NCI-H128 (cell line): Measurements from ENCODE around the gene ATOH8.
"Not testable (repeated sequence)": the region's sequence is repeated elsewhere in the genome, so short reads cannot be mapped to it uniquely, and the experiment has no call there.

ENCODE experiments used
- DNase-seq: peaks from one replicate; lab custom pipeline; 2025; ENCODE audit not compliant: unreplicated experiment; lab: John Stamatoyannopoulos, UW

The ATOH8 gene

GRCh38 chr2:85753525-85754312 is at the start of gene ATOH8:
ATOH8 (plus strand) TSS chr2:85753991; CDS start chr2:85754190, 199 bp downstream.
- DNase-seq: peak; percentile 18

GRCh38 chr2:85704038-85704437 is 49.8 kb upstream of the ATOH8 start:
- no peak for DNase-seq

- DNase-seq: no peak
Observed at GRCh38 chr2:85704800-85705679, 48.8 kb upstream of the ATOH8 start.

- no peak for DNase-seq
Observed at GRCh38 chr2:85705680-85706039, 48.1 kb upstream of the ATOH8 start.

GRCh38 chr2:85706063-85706462 is 47.7 kb upstream of the ATOH8 start:
- DNase-seq: no peak

- DNase-seq: no peak
Observed at GRCh38 chr2:85706599-85707296, 47.0 kb upstream of the ATOH8 start.

GRCh38 chr2:85707304-85707703 is 46.5 kb upstream of the ATOH8 start:
- DNase-seq: peak; percentile 21

GRCh38 chr2:85708641-85709040 is 45.1 kb upstream of the ATOH8 start:
- no peak for DNase-seq

- DNase-seq: no peak
Observed at GRCh38 chr2:85709401-85709811, 44.4 kb upstream of the ATOH8 start.

GRCh38 chr2:85710687-85711577 is 42.9 kb upstream of the ATOH8 start:
- DNase-seq: no peak

GRCh38 chr2:85711578-85712060 is 42.2 kb upstream of the ATOH8 start:
- DNase-seq: no peak

- DNase-seq: no peak
Observed at GRCh38 chr2:85712336-85712735, 41.5 kb upstream of the ATOH8 start.

GRCh38 chr2:85712849-85713612 is 40.8 kb upstream of the ATOH8 start:
- no peak for DNase-seq

GRCh38 chr2:85713836-85714235 is 40.0 kb upstream of the ATOH8 start:
- DNase-seq: peak; percentile 74

GRCh38 chr2:85714421-85714820 is 39.4 kb upstream of the ATOH8 start:
- DNase-seq: not testable (repeated sequence)

- DNase-seq: no peak
Observed at GRCh38 chr2:85714841-85715240, 39.0 kb upstream of the ATOH8 start.

- DNase-seq: no peak
Observed at GRCh38 chr2:85716346-85716914, 37.4 kb upstream of the ATOH8 start.

GRCh38 chr2:85717308-85718008 is 36.3 kb upstream of the ATOH8 start:
- DNase-seq: no peak

- no peak for DNase-seq
Observed at GRCh38 chr2:85718009-85718391, 35.8 kb upstream of the ATOH8 start.
